ENCODE results near the gene GRAPL. TPM values are rescaled to one million over a fixed set of nuclear protein-coding genes. Genes with fewer than 3 reads are reported as not detected.

GRAPL gene
- total RNA-seq (2014; rRNA removed; shearing (Covaris generic)): not detected in 2 replicates

GRCh38 chr17:19127148-19127980, at the start of gene GRAPL:
TSS of gene GRAPL (plus strand) at chr17:19127589. CDS start at chr17:19127620, 31 bp downstream.

Other genes with a start within 250 kb of the GRAPL start
- gene SLC5A10, start 175.4 kb upstream of the GRAPL start, total RNA-seq (2014; rRNA removed; shearing (Covaris generic)): not detected in 2 replicates
- gene FAM83G, start 122.8 kb upstream of the GRAPL start, total RNA-seq (2014; rRNA removed; shearing (Covaris generic)): 20.2 and 22.1 TPM in 2 replicates
- gene GRAP, start 80.6 kb upstream of the GRAPL start, total RNA-seq (2014; rRNA removed; shearing (Covaris generic)): not detected in 2 replicates
- 9.3 and 10.4 TPM in 2 replicates for gene EPN2, start 109.8 kb downstream of the GRAPL start, total RNA-seq (2014; rRNA removed; shearing (Covaris generic))
- 44.5 and 57.9 TPM in 2 replicates for gene B9D1, start 235.1 kb downstream of the GRAPL start, total RNA-seq (2014; rRNA removed; shearing (Covaris generic))